HepG2 (cell line): ENCODE results near the gene C1orf35. TPM values are rescaled to one million over a fixed set of nuclear protein-coding genes. Genes with fewer than 3 reads are reported as not detected.

Source experiments
- CHD4 ChIP-seq: fragments of 200-600 bp; sonication (generic); IDR thresholded peaks from 2 replicates; pipeline ENCODE4 v1.7.0; 2017; ENCODE audit warnings: mild to moderate bottlenecking, low read length, borderline replicate concordance
- DMAP1 ChIP-seq: IDR thresholded peaks from 2 replicates; pipeline ENCODE4 v1.6.1; 2016
- FOXC1 ChIP-seq: sonication (generic); formaldehyde crosslinking; IDR thresholded peaks from 2 replicates; pipeline ENCODE4 v1.8.0; 2022; ENCODE audit warnings: mild to moderate bottlenecking, missing genetic modification reagents, borderline replicate concordance
- GATAD2A ChIP-seq: IDR thresholded peaks from 2 replicates; pipeline ENCODE4 v1.6.1; 2016
- GPN1 ChIP-seq: sonication (generic); formaldehyde crosslinking; IDR thresholded peaks from 2 replicates; pipeline ENCODE4 v1.5.1; 2020; ENCODE audit warnings: missing genetic modification reagents, borderline replicate concordance
- HMG20B ChIP-seq: conservative IDR thresholded peaks from 2 replicates; pipeline ENCODE4 v1.6.1; 2016; ENCODE audit warnings: missing genetic modification reagents, missing compliant biosample characterization
- HNF4G ChIP-seq, 2 experiments: sonication (generic) in 1 of 2; formaldehyde crosslinking in 1 of 2; IDR thresholded peaks; 2 replicates each; pipeline versions ENCODE4 v1.4.0 to v1.6.1; 2011 to 2020; ENCODE audit warnings: borderline replicate concordance in 2 of 2, low read depth in 2 of 2, mild to moderate bottlenecking in 2 of 2, low read length in 1 of 2, missing genetic modification reagents in 1 of 2, moderate library complexity in 1 of 2
- MYNN ChIP-seq: sonication (generic); formaldehyde crosslinking; IDR thresholded peaks from 2 replicates; pipeline ENCODE4 v1.4.0; 2020; ENCODE audit warnings: mild to moderate bottlenecking, low read depth, missing genetic modification reagents
- NR2F2 ChIP-seq: IDR thresholded peaks from 2 replicates; pipeline ENCODE4 v1.6.1; 2012; ENCODE audit warnings: low read depth, inconsistent platforms, borderline replicate concordance
- ONECUT2 ChIP-seq: sonication (generic); formaldehyde crosslinking; IDR thresholded peaks from 2 replicates; pipeline ENCODE4 v1.4.0; 2020; ENCODE audit warnings: missing genetic modification reagents
- TBL1XR1 ChIP-seq: fragments of 150-350 bp; IDR thresholded peaks from 2 replicates; pipeline ENCODE4 v1.6.1; 2014; ENCODE audit warnings: borderline replicate concordance, low read length; ENCODE audit not compliant: partially characterized antibody
- ZFP62 ChIP-seq: sonication (generic); formaldehyde crosslinking; IDR thresholded peaks from 2 replicates; pipeline ENCODE4 v1.4.0; 2020; ENCODE audit warnings: missing genetic modification reagents
- ZNF138 ChIP-seq: sonication (generic); formaldehyde crosslinking; IDR thresholded peaks from 2 replicates; pipeline ENCODE4 v1.5.0; 2020; ENCODE audit warnings: mild to moderate bottlenecking, low read depth, missing genetic modification reagents
- ZNF17 ChIP-seq: sonication (generic); formaldehyde crosslinking; IDR thresholded peaks from 2 replicates; pipeline ENCODE4 v1.5.0; 2020; ENCODE audit warnings: mild to moderate bottlenecking, missing genetic modification reagents
- ZNF468 ChIP-seq: sonication (generic); formaldehyde crosslinking; IDR thresholded peaks from 2 replicates; pipeline ENCODE4 v1.8.0; 2022; ENCODE audit warnings: mild to moderate bottlenecking, moderate library complexity, missing genetic modification reagents
- ZNF878 ChIP-seq: sonication (generic); formaldehyde crosslinking; IDR thresholded peaks from 2 replicates; pipeline ENCODE4 v1.8.1; 2023; ENCODE audit warnings: mild to moderate bottlenecking, missing genetic modification reagents, moderate library complexity
- polyA plus RNA-seq, 8 experiments: library from polyadenylated mRNA; depleted of rRNA in 3 of 8; stranded (reverse) in 7 of 8; unstranded in 1 of 8; fragments of >200 nt; fragmentation: Illumina TruSeq in 4 of 8; extraction: Trizol in 4 of 8; gene quantifications; 2 replicates each; pipeline versions ENCODE4 v1.2.1 to v1.2.3, GENCODE V29; 2011 to 2016; ENCODE audit warnings: low read depth in 4 of 8, missing spikeins in 1 of 8, mixed read lengths in 1 of 8; ENCODE audit not compliant: insufficient read depth in 1 of 8
- total RNA-seq, 5 experiments: library from RNA; depleted of rRNA; stranded (reverse); fragments of >200 nt; fragmentation: Illumina TruSeq; extraction: Trizol; gene quantifications; 2 replicates each; pipeline ENCODE4 v1.2.3, GENCODE V29; 2016; ENCODE audit warnings: low read depth in 1 of 5
- TF ChIP-seq, protein P1 (sequence below): sonication (generic); formaldehyde crosslinking; IDR thresholded peaks from 2 replicates; pipeline ENCODE4 v1.8.0; 2022; ENCODE audit warnings: low read depth, missing genetic modification reagents
- TF ChIP-seq, protein P2 (sequence below), 2 experiments: sonication (generic) in 1 of 2; formaldehyde crosslinking in 1 of 2; IDR thresholded peaks; 2 replicates each; pipeline versions ENCODE4 v1.6.1 to v1.9.0; 2014 to 2022; ENCODE audit warnings: antibody characterized with exemption in 1 of 2, borderline replicate concordance in 1 of 2, inconsistent platforms in 1 of 2, low read depth in 1 of 2, missing genetic modification reagents in 1 of 2
- TF ChIP-seq, protein P3 (sequence below): sonication (generic); formaldehyde crosslinking; IDR thresholded peaks from 2 replicates; pipeline ENCODE4 v1.4.0; 2020; ENCODE audit warnings: missing genetic modification reagents, borderline replicate concordance

C1orf35 gene
- total and polyA plus RNA-seq, 2 of the 13 experiments (the other 11 are each of a cell fraction or from before 2014, with no cell fraction given), result 8.1 to 19.3 TPM

DNA sequence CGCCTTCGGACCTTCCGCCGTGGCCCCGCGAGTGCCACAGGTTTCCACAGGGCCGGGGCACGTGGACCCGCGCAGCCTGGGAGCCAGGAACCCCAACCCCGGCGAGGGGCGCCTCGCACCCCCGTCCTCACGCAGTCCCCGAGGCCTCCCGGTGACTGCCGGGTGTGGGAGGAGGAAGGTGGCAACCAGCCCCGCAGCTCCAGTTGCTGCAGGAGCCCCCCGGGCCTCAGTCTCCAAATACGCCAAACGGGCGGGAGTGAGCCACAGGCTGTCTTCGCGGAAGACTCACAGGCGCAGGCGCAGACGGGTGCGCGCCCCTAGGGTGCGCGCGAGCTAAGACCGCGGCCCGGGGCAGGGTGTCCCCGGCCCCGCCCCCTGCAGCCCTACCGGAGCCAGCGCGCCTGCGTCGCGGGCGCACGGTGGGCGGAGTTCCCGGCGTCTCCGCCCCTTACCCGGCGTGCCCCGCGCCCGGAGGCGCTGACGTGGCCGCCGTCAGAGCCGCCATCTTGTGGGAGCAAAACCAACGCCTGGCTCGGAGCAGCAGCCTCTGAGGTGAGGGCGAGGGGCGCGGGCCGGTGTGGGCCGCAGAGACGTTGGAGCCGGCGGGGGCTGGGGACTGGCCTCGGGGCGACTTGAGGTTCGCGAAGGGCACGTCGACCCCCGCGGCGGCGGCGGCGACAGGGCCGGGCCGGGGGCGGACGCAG is 20.8 kb downstream of the C1orf35 start, which contains the start of gene ARF1 (continued):
- TF ChIP-seq HNF4G (IDR thresholded peaks at IDR 0.05; ENCODE audit: borderline replicate concordance, low read depth, low read length) (no peak), HNF4G (CRISPR knock-in tag; IDR thresholded peaks at IDR 0.05; ENCODE audit: borderline replicate concordance, low read depth) (no peak), GPN1 (CRISPR knock-in tag) (no peak), TBL1XR1 (no peak), HMG20B (CRISPR knock-in tag) (no peak), CHD4 (peak; percentile 32; the same call in 1 of the 2 replicates), ZNF138 (CRISPR knock-in tag) (no peak), ZNF17 (no peak), ONECUT2 (CRISPR knock-in tag) (no peak), FOXC1 (CRISPR knock-in tag) (peak; percentile 86; the same call in 1 of the 2 replicates), ZNF468 (CRISPR knock-in tag) (no peak), GATAD2A (CRISPR knock-in tag) (no peak), ZFP62 (CRISPR knock-in tag) (no peak), MYNN (no peak), ZNF878 (CRISPR knock-in tag) (no peak), DMAP1 (peak; percentile 98), NR2F2 (no peak; the same call in 1 of the 2 replicates)
- TF ChIP-seq, protein P1, sequence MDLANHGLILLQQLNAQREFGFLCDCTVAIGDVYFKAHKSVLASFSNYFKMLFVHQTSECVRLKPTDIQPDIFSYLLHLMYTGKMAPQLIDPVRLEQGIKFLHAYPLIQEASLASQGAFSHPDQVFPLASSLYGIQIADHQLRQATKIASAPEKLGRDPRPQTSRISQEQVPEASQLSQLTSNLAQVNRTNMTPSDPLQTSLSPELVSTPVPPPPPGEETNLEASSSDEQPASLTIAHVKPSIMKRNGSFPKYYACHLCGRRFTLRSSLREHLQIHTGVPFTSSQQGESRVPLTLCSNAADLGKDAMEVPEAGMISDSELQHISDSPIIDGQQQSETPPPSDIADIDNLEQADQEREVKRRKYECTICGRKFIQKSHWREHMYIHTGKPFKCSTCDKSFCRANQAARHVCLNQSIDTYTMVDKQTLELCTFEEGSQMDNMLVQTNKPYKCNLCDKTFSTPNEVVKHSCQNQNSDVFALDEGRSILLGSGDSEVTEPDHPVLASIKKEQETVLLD (CRISPR knock-in tag), result peak; percentile 67
- TF ChIP-seq, protein P2, sequence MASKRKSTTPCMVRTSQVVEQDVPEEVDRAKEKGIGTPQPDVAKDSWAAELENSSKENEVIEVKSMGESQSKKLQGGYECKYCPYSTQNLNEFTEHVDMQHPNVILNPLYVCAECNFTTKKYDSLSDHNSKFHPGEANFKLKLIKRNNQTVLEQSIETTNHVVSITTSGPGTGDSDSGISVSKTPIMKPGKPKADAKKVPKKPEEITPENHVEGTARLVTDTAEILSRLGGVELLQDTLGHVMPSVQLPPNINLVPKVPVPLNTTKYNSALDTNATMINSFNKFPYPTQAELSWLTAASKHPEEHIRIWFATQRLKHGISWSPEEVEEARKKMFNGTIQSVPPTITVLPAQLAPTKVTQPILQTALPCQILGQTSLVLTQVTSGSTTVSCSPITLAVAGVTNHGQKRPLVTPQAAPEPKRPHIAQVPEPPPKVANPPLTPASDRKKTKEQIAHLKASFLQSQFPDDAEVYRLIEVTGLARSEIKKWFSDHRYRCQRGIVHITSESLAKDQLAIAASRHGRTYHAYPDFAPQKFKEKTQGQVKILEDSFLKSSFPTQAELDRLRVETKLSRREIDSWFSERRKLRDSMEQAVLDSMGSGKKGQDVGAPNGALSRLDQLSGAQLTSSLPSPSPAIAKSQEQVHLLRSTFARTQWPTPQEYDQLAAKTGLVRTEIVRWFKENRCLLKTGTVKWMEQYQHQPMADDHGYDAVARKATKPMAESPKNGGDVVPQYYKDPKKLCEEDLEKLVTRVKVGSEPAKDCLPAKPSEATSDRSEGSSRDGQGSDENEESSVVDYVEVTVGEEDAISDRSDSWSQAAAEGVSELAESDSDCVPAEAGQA (IDR thresholded peaks at IDR 0.05; ENCODE audit: low read depth), result peak; percentile 91
- TF ChIP-seq, protein P2 (CRISPR knock-in tag; IDR thresholded peaks at IDR 0.05; ENCODE audit: borderline replicate concordance), result no peak
- TF ChIP-seq, protein P3, sequence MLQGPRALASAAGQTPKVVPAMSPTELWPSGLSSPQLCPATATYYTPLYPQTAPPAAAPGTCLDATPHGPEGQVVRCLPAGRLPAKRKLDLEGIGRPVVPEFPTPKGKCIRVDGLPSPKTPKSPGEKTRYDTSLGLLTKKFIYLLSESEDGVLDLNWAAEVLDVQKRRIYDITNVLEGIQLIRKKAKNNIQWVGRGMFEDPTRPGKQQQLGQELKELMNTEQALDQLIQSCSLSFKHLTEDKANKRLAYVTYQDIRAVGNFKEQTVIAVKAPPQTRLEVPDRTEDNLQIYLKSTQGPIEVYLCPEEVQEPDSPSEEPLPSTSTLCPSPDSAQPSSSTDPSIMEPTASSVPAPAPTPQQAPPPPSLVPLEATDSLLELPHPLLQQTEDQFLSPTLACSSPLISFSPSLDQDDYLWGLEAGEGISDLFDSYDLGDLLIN (CRISPR knock-in tag), result no peak
